Measurements from ENCODE around the gene SRSF4.

DNA sequence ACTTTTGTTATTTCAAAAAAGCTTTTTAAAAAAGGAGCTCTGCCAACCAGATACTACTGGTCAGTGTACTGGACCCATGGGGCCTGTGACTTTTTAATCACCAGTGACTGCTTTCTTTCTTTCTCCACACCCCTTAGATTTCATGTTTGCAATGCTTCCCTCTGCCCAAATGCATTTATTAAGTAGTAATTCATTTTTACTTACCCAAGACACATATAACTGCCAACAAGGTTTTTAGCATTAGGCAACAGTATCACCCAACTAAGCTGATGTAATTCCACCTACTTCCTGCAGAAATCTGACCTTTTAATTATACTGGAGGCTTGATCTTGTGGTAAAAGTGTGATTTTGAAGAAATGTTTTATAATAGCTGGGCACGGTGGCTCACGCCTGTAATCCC is 36.5 kb upstream of the SRSF4 start:
- TF ChIP-seq, protein P1, sequence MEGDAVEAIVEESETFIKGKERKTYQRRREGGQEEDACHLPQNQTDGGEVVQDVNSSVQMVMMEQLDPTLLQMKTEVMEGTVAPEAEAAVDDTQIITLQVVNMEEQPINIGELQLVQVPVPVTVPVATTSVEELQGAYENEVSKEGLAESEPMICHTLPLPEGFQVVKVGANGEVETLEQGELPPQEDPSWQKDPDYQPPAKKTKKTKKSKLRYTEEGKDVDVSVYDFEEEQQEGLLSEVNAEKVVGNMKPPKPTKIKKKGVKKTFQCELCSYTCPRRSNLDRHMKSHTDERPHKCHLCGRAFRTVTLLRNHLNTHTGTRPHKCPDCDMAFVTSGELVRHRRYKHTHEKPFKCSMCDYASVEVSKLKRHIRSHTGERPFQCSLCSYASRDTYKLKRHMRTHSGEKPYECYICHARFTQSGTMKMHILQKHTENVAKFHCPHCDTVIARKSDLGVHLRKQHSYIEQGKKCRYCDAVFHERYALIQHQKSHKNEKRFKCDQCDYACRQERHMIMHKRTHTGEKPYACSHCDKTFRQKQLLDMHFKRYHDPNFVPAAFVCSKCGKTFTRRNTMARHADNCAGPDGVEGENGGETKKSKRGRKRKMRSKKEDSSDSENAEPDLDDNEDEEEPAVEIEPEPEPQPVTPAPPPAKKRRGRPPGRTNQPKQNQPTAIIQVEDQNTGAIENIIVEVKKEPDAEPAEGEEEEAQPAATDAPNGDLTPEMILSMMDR (IDR thresholded peaks at IDR 0.05), result no peak
- no peak for TF ChIP-seq POLR2A (IDR thresholded peaks at IDR 0.05)

All from testis (tissue), 2 donors.